ENCODE results near the gene SORCS1. TPM values are rescaled to one million over a fixed set of nuclear protein-coding genes. Genes with fewer than 3 reads are reported as not detected.

Gene SORCS1
- total and polyA plus RNA-seq, 2 of the 8 experiments (the other 6 are each of a cell fraction or from before 2014, with no cell fraction given): 4.1 to 4.6 TPM

DNA sequence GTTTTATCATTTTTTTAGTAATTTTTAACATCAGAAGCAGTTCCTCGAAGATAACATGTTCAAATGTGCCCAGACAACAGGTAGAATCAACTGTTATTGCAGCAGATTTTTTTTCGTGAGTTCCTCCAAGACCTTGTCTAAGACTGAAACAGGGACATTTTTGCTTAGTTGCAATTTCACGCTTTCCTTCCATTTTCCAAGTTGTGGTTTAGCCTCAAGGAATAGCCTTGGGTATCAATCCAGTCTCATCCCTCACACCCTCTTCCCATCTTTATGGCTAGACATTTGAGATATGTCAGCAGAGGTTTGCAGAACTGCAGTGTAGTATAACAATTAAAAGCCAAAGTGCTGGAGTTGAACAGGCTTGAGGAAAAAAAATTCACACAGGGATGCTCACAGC lies 152.5 kb downstream of the SORCS1 start:
- Histone ChIP-seq H3K9ac (replicated peaks in 1 of 4; ENCODE audit: extremely low read depth in 1 of 4, low read depth in 3 of 4, low read length in 3 of 4) (no peak overlapping the region), H2AFZ (ENCODE audit: low read length) (no peak overlapping the region), H2BK15ac (ENCODE audit: low read length) (no peak overlapping the region), H3K4me2 (ENCODE audit: insufficient read depth in 1 of 2, low read depth in 2 of 2, low read length in 2 of 2) (no peak overlapping the region), H3K56ac (replicated peaks; ENCODE audit: insufficient read length, low read depth, low read length) (no peak overlapping the region), H4K20me1 (replicated peaks in 1 of 2; ENCODE audit: control insufficient read depth in 1 of 2, insufficient read depth in 2 of 2, low read length in 2 of 2) (no peaks in the 10 kb centered on the region), H3K4ac (replicated peaks; ENCODE audit: insufficient read length, low read depth, low read length) (no peak overlapping the region), H2BK5ac (ENCODE audit: low read depth, low read length) (no peak overlapping the region), H4K91ac (replicated peaks; ENCODE audit: insufficient read length, low read length) (no peak overlapping the region), H3K23ac (ENCODE audit: insufficient read length) (no peak overlapping the region), H3K79me1 (ENCODE audit: low read depth, low read length) (no peaks in the 10 kb centered on the region), H3K18ac (ENCODE audit: extremely low read depth, low read length) (no peak overlapping the region), H3K14ac (ENCODE audit: insufficient read length) (no peak overlapping the region), H3K9me3 (ENCODE audit: insufficient read depth in 2 of 2, low read depth in 1 of 2, low read length in 1 of 2) (peaks cover 0 to 5% of the 10 kb centered on the region in 2 experiments; a peak in 1 of 4 replicates), H3K27ac (ENCODE audit: low read depth, low read length) (no peak overlapping the region), H4K8ac (ENCODE audit: extremely low read depth, insufficient read depth, low read length) (no peak overlapping the region), H3K79me2 (ENCODE audit: control insufficient read depth in 1 of 2, insufficient read depth in 2 of 2, low read length in 2 of 2) (no peaks in the 10 kb centered on the region), H2AK5ac (ENCODE audit: low read depth, low read length) (no peak overlapping the region), H4K5ac (ENCODE audit: insufficient read length, low read depth, low read length) (no peak overlapping the region), H2BK12ac (ENCODE audit: low read depth, low read length) (no peak overlapping the region), H3K27me3 (replicated peaks in 1 of 4; ENCODE audit: control insufficient read depth in 3 of 4, extremely low read depth in 1 of 4, insufficient read depth in 3 of 4, low read length in 3 of 4) (no peaks in the 10 kb centered on the region), H3K4me1 (replicated peaks in 1 of 4; ENCODE audit: control insufficient read depth in 3 of 4, insufficient read depth in 4 of 4, low read length in 3 of 4) (peaks cover 0 to 6% (median 3%) of the 10 kb centered on the region in 4 experiments; a peak in 4 of 7 replicates), H3K4me3 (ENCODE audit: extremely low read depth in 1 of 4, insufficient read depth in 2 of 4, low read depth in 3 of 4, low read length in 4 of 4) (no peak overlapping the region), H2BK120ac (replicated peaks; ENCODE audit: low read depth, low read length) (no peak overlapping the region), H2BK20ac (ENCODE audit: low read length) (no peak overlapping the region), H3K23me2 (ENCODE audit: low read depth, low read length) (no peaks in the 10 kb centered on the region), H3K36me3 (ENCODE audit: control insufficient read depth in 2 of 4, insufficient read depth in 4 of 4, low read length in 3 of 4) (no peaks in the 10 kb centered on the region)
- CTCF ChIA-PET (ENCODE audit: partially characterized antibody): interaction anchor here (0.8 to 4.4 kb wide), 9 partner anchors 19 to 403 kb away, joined by 3 to 22 read pairs (median 5); no protein-coding TSS in a partner anchor
- WGBS, 2 experiments (ENCODE audit: extremely low coverage in 1 of 2, insufficient coverage in 1 of 2, insufficient read length in 1 of 2, insufficient replicate concordance in 2 of 2, low coverage in 1 of 2, low lambda C conversion rate in 2 of 2, missing lambda C conversion rate in 1 of 2): 96% methylated on average over 3 of the region's 3 CpGs; no CpG with 5 or more reads in 1 of the 2 experiments
- DNase-seq (ENCODE audit: low read depth in 1 of 2, low spot score in 2 of 2) (no peak), FAIRE-seq (no peak)
- POLR2A ChIA-PET (ENCODE audit: partially characterized antibody): no interaction called here
- TF ChIP-seq BRCA1 (IDR thresholded peaks at IDR 0.05; ENCODE audit: low read depth, low read length) (no peak), RXRA (IDR thresholded peaks at IDR 0.05; ENCODE audit: insufficient read depth, low read depth, low read length) (no peak), JUND (IDR thresholded peaks at IDR 0.05; ENCODE audit: low read length) (no peak), ZNF274 (IDR thresholded peaks at IDR 0.05; ENCODE audit: borderline replicate concordance, extremely low read depth, low read length) (no peak), POU5F1 (IDR thresholded peaks at IDR 0.05; ENCODE audit: low read depth, low read length) (no peak), POLR2AphosphoS5 (IDR thresholded peaks at IDR 0.05; ENCODE audit: low read depth, low read length) (no peak), CBX5 (IDR thresholded peaks at IDR 0.05; ENCODE audit: low read depth, low read length) (no peak), CREB1 (IDR thresholded peaks at IDR 0.05) (no peak), HDAC2 (IDR thresholded peaks at IDR 0.05; ENCODE audit: borderline replicate concordance in 1 of 2, low read depth in 2 of 2, low read length in 2 of 2) (no peak), PHF8 (conservative IDR thresholded peaks at IDR 0.05; ENCODE audit: low read depth, low read length) (no peak)
- TF ChIP-seq, protein P1, sequence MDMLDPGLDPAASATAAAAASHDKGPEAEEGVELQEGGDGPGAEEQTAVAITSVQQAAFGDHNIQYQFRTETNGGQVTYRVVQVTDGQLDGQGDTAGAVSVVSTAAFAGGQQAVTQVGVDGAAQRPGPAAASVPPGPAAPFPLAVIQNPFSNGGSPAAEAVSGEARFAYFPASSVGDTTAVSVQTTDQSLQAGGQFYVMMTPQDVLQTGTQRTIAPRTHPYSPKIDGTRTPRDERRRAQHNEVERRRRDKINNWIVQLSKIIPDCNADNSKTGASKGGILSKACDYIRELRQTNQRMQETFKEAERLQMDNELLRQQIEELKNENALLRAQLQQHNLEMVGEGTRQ (IDR thresholded peaks at IDR 0.05; ENCODE audit: low read length): no peak
